ENCODE data around the gene PRDM16. TPM values are rescaled to one million over a fixed set of nuclear protein-coding genes. Genes with fewer than 3 reads are reported as not detected.

Gene PRDM16
- total RNA-seq, 1 experiment from 2014 or later: 1.6 TPM

DNA sequence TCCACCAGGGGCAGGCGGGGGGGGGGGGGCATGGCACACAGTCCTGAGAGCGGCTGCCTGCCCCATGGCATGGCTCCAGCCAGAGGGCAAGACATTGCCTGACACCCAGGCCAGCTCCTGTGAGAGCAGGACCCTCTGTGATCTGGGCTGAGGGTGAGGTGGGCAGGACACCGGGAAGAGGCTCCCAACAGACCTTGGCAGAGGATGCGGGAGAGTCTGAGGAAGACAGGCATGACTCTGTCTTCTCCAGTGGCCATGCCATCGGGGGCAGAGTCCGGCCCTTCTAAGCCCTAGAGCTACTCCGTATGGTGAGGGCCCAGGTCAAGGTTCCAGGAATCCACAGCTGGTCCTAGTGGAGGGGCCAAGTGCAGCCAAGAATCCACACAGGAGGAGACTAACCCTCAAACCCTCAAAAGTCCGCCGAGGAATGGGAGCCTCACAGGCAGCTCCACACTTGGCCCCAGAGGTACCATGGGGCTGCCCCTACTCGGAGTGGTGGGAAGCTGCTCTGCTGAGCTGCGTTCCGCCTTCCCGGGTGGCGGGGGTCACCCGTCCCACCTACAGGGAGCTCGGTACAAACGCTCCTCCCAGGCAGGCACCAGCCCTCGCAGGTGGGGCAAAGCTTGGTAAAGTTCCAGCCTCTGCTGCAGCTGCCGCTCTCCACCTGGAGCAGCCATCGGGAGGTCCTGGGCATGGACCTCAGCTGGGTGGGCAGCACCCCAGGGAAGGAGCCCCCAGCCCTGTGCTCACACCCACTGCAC is 41.2 kb upstream of the PRDM16 start:
- no peak overlapping the region for H3K4me3 Mint-ChIP-seq
- DNase-seq (ENCODE audit: low spot score) (no peak), ATAC-seq (no peak)
- H3K36me3 Mint-ChIP-seq: peaks cover 6% of the 10 kb centered on the region; the same call in 1 of the 2 replicates
- H3K27me3 Mint-ChIP-seq (ENCODE audit: low read depth): no peaks in the 10 kb centered on the region
- CTCF ChIA-PET: no interaction called here
- peaks cover 13% of the 10 kb centered on the region for H3K9me3 Mint-ChIP-seq
- POLR2A ChIA-PET: no interaction called here
- H3K4me1 Mint-ChIP-seq: no peaks in the 10 kb centered on the region
- TF ChIP-seq E2F1 (CRISPR knock-in tag; IDR thresholded peaks at IDR 0.05) (no peak), TEAD1 (CRISPR knock-in tag; IDR thresholded peaks at IDR 0.05) (no peak), USF2 (CRISPR knock-in tag; IDR thresholded peaks at IDR 0.05) (no peak), ATF1 (CRISPR knock-in tag; IDR thresholded peaks at IDR 0.05) (no peak)
- no peak overlapping the region for H3K27ac Mint-ChIP-seq

GRCh38 chr1:3028531-3029282 is 40.3 kb upstream of the PRDM16 start:
- TF ChIP-seq SP1 (CRISPR knock-in tag; conservative IDR thresholded peaks at IDR 0.05): no peak
- TF ChIP-seq, protein P1, sequence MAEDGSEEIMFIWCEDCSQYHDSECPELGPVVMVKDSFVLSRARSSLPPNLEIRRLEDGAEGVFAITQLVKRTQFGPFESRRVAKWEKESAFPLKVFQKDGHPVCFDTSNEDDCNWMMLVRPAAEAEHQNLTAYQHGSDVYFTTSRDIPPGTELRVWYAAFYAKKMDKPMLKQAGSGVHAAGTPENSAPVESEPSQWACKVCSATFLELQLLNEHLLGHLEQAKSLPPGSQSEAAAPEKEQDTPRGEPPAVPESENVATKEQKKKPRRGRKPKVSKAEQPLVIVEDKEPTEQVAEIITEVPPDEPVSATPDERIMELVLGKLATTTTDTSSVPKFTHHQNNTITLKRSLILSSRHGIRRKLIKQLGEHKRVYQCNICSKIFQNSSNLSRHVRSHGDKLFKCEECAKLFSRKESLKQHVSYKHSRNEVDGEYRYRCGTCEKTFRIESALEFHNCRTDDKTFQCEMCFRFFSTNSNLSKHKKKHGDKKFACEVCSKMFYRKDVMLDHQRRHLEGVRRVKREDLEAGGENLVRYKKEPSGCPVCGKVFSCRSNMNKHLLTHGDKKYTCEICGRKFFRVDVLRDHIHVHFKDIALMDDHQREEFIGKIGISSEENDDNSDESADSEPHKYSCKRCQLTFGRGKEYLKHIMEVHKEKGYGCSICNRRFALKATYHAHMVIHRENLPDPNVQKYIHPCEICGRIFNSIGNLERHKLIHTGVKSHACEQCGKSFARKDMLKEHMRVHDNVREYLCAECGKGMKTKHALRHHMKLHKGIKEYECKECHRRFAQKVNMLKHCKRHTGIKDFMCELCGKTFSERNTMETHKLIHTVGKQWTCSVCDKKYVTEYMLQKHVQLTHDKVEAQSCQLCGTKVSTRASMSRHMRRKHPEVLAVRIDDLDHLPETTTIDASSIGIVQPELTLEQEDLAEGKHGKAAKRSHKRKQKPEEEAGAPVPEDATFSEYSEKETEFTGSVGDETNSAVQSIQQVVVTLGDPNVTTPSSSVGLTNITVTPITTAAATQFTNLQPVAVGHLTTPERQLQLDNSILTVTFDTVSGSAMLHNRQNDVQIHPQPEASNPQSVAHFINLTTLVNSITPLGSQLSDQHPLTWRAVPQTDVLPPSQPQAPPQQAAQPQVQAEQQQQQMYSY (CRISPR knock-in tag; IDR thresholded peaks at IDR 0.05): no peak
- no peak for TF ChIP-seq NFE2L1 (CRISPR knock-in tag; IDR thresholded peaks at IDR 0.05)
- TF ChIP-seq, protein P2, sequence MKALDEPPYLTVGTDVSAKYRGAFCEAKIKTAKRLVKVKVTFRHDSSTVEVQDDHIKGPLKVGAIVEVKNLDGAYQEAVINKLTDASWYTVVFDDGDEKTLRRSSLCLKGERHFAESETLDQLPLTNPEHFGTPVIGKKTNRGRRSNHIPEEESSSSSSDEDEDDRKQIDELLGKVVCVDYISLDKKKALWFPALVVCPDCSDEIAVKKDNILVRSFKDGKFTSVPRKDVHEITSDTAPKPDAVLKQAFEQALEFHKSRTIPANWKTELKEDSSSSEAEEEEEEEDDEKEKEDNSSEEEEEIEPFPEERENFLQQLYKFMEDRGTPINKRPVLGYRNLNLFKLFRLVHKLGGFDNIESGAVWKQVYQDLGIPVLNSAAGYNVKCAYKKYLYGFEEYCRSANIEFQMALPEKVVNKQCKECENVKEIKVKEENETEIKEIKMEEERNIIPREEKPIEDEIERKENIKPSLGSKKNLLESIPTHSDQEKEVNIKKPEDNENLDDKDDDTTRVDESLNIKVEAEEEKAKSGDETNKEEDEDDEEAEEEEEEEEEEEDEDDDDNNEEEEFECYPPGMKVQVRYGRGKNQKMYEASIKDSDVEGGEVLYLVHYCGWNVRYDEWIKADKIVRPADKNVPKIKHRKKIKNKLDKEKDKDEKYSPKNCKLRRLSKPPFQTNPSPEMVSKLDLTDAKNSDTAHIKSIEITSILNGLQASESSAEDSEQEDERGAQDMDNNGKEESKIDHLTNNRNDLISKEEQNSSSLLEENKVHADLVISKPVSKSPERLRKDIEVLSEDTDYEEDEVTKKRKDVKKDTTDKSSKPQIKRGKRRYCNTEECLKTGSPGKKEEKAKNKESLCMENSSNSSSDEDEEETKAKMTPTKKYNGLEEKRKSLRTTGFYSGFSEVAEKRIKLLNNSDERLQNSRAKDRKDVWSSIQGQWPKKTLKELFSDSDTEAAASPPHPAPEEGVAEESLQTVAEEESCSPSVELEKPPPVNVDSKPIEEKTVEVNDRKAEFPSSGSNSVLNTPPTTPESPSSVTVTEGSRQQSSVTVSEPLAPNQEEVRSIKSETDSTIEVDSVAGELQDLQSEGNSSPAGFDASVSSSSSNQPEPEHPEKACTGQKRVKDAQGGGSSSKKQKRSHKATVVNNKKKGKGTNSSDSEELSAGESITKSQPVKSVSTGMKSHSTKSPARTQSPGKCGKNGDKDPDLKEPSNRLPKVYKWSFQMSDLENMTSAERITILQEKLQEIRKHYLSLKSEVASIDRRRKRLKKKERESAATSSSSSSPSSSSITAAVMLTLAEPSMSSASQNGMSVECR (CRISPR knock-in tag; IDR thresholded peaks at IDR 0.05; ENCODE audit: borderline replicate concordance): no peak
- no peak for TF ChIP-seq TEAD1 (CRISPR knock-in tag; IDR thresholded peaks at IDR 0.05)
- TF ChIP-seq ELF4 (CRISPR knock-in tag; IDR thresholded peaks at IDR 0.05; ENCODE audit: low read depth): no peak
- TF ChIP-seq ZNF219 (CRISPR knock-in tag; IDR thresholded peaks at IDR 0.05; ENCODE audit: borderline replicate concordance): no peak
- no peak for TF ChIP-seq MAX (CRISPR knock-in tag; IDR thresholded peaks at IDR 0.05)
- no peak for DNase-seq (ENCODE audit: low spot score)
- ATAC-seq: no peak
- ChIA-PET CTCF (no interaction called here), POLR2A (no interaction called here)
- Mint-ChIP-seq H3K27ac (no peak overlapping the region), H3K4me3 (no peak overlapping the region), H3K9me3 (peaks cover 8% of the 10 kb centered on the region), H3K36me3 (peaks cover 6% of the 10 kb centered on the region; the same call in 1 of the 2 replicates), H3K27me3 (ENCODE audit: low read depth) (no peaks in the 10 kb centered on the region), H3K4me1 (no peaks in the 10 kb centered on the region)
